Activated CD4-positive, alpha-beta T cell treated with anti-CD3 and anti-CD28 coated beads, Interleukin-2, amount 50 U/mL, for 48 hours (primary cell): ENCODE measurements around the gene LMF2.
"Not testable (repeated sequence)": the region's sequence is repeated elsewhere in the genome, so short reads cannot be mapped to it uniquely, and the experiment has no call there.

Source experiments
- DNase-seq, 2 experiments: peaks; one replicate each; pipeline ENCODE4 v3.0.0-alpha.2; 2020

LMF2 gene

GRCh38 chr22:50533856-50534711, 26.6 kb upstream of the LMF2 start:
- DNase-seq, result not testable (repeated sequence)

GRCh38 chr22:50532824-50533796, 25.6 kb upstream of the LMF2 start:
- DNase-seq, result no peak

- peak in 1 of 2 experiments; percentile 54 for DNase-seq
Measured at GRCh38 chr22:50531962-50532674, 24.6 kb upstream of the LMF2 start.

- DNase-seq, result peak; percentile 75 to 81
Measured at GRCh38 chr22:50531546-50531961, 24.1 kb upstream of the LMF2 start.

- DNase-seq, result peak; percentile 86 to 91
Measured at GRCh38 chr22:50530877-50531545, 23.5 kb upstream of the LMF2 start.

GRCh38 chr22:50530580-50530876, 23.0 kb upstream of the LMF2 start:
- DNase-seq, result no peak

GRCh38 chr22:50529897-50530579, 22.5 kb upstream of the LMF2 start, which contains the start of gene TYMP:
TSS of gene TYMP (minus strand) at chr22:50530012. CDS start at chr22:50529709, 303 bp downstream.
- peak; percentile 77 to 79 for DNase-seq

GRCh38 chr22:50529416-50529896, 22.0 kb upstream of the LMF2 start:
- no peak for DNase-seq

- DNase-seq, result no peak
Measured at GRCh38 chr22:50528682-50529415, 21.3 kb upstream of the LMF2 start.

GRCh38 chr22:50527921-50528681, 20.6 kb upstream of the LMF2 start:
- no peak for DNase-seq

GRCh38 chr22:50526834-50527801, 19.6 kb upstream of the LMF2 start:
- DNase-seq, result peak; percentile 68 to 78

- DNase-seq, result peak; percentile 90 to 93
Measured at GRCh38 chr22:50526108-50526833, 18.8 kb upstream of the LMF2 start.

GRCh38 chr22:50525858-50526107, 18.3 kb upstream of the LMF2 start:
- no peak for DNase-seq

GRCh38 chr22:50525104-50525857, 17.8 kb upstream of the LMF2 start, which contains the start of gene SCO2:
TSS of gene SCO2 (minus strand) at chr22:50525598. CDS start at chr22:50524411, 1,187 bp downstream.
- peak; percentile 97 to 98 for DNase-seq

GRCh38 chr22:50524676-50525103, 17.2 kb upstream of the LMF2 start:
- DNase-seq, result no peak

- no peak for DNase-seq
Measured at GRCh38 chr22:50523806-50524675, 16.5 kb upstream of the LMF2 start.
